HL-60 (cell line): ENCODE data around the gene TRIM36.

Experiments
- DNase-seq, 2 experiments: peaks; one replicate each; pipeline ENCODE4 v3.0.0-alpha.2; 2010 to 2020; ENCODE audit warnings: low read depth in 1 of 2, low spot score in 1 of 2
- H3K27ac ChIP-seq: fragments of 250-450 bp; sonication (Bioruptor Pico); replicated peaks from 2 replicates; pipeline ENCODE4 v1.5.1; 2020; ENCODE audit warnings: mild to moderate bottlenecking, moderate library complexity
- H3K27me3 ChIP-seq: fragments of 250-450 bp; sonication (Bioruptor Pico); 2 replicates; pipeline ENCODE4 v1.5.1; 2021; ENCODE audit warnings: mild to moderate bottlenecking, moderate library complexity; ENCODE audit not compliant: insufficient read depth, poor library complexity, severe bottlenecking
- H3K4me3 ChIP-seq: replicated peaks from 2 replicates; pipeline ENCODE4 v1.5.1; 2011; ENCODE audit warnings: mild to moderate bottlenecking, control low read depth, low read length; ENCODE audit not compliant: insufficient read depth
- GABPA ChIP-seq: IDR thresholded peaks from 2 replicates; pipeline ENCODE4 v1.6.1; 2012; ENCODE audit warnings: low read depth
- POLR2AphosphoS5 ChIP-seq: IDR thresholded peaks from 2 replicates; pipeline ENCODE4 v1.6.1; 2012; ENCODE audit warnings: low read depth
- REST ChIP-seq: IDR thresholded peaks from 2 replicates; pipeline ENCODE4 v1.6.1; 2012; ENCODE audit warnings: low read depth; ENCODE audit not compliant: insufficient replicate concordance
- SPI1 ChIP-seq: IDR thresholded peaks from 2 replicates; pipeline ENCODE4 v1.6.1; 2012; ENCODE audit warnings: low read depth, mild to moderate bottlenecking, borderline replicate concordance
- TF ChIP-seq, protein P1 (sequence below): IDR thresholded peaks from one replicate; pipeline ENCODE4 v1.5.1; 2011; ENCODE audit warnings: low read length, control low read depth, inconsistent platforms; ENCODE audit not compliant: insufficient read depth

TRIM36 gene

GRCh38 chr5:115109356-115109755 is 60.4 kb downstream of the TRIM36 start:
- Histone ChIP-seq H3K27me3 (no peaks in the 10 kb centered on the region), H3K4me3 (no peak overlapping the region), H3K27ac (no peak overlapping the region)
- no peak for DNase-seq
- no peak for TF ChIP-seq POLR2AphosphoS5
- TF ChIP-seq, protein P1, sequence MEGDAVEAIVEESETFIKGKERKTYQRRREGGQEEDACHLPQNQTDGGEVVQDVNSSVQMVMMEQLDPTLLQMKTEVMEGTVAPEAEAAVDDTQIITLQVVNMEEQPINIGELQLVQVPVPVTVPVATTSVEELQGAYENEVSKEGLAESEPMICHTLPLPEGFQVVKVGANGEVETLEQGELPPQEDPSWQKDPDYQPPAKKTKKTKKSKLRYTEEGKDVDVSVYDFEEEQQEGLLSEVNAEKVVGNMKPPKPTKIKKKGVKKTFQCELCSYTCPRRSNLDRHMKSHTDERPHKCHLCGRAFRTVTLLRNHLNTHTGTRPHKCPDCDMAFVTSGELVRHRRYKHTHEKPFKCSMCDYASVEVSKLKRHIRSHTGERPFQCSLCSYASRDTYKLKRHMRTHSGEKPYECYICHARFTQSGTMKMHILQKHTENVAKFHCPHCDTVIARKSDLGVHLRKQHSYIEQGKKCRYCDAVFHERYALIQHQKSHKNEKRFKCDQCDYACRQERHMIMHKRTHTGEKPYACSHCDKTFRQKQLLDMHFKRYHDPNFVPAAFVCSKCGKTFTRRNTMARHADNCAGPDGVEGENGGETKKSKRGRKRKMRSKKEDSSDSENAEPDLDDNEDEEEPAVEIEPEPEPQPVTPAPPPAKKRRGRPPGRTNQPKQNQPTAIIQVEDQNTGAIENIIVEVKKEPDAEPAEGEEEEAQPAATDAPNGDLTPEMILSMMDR, result no peak
- no peak for TF ChIP-seq SPI1
- TF ChIP-seq REST, result no peak
- TF ChIP-seq GABPA, result no peak

DNA sequence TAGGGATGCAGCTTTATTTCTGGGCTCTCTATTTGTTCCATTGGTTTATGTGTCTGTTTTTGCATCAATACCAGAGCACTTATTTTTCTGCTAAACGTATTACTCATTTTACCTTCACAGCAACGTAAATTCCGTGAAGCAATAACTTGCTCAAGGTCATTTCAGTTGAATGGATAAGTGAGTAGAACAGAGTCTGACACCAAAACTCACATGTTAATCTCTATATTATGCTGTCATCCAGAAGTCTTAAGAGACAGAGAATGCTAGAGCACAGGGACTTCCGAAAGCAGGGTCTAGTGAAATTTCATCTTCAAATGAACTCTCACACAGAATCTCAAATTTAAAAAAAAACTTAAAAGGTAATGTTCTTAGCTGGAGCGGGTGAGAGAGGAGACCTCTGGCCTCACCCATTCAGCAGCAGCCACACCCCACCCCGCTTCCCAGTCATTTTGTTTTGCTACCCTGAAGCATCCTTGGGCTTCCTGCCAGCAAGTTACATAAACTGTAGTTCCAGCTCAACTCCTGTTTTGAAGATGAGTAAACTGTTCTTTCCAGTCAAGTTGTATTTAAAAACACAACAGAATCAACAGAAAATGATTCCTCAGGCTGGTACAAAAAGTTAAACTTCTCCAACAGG is 69.3 kb downstream of the TRIM36 start:
- H3K27me3 ChIP-seq, result no peaks in the 10 kb centered on the region
- no peak overlapping the region for H3K4me3 ChIP-seq
- no peak overlapping the region for H3K27ac ChIP-seq
- no peak for TF ChIP-seq REST
- TF ChIP-seq SPI1, result no peak
- TF ChIP-seq GABPA, result no peak
- TF ChIP-seq, protein P1, result no peak
- TF ChIP-seq POLR2AphosphoS5, result no peak
- DNase-seq, result no peak

- TF ChIP-seq, protein P1, result peak; percentile 18
- no peak for TF ChIP-seq POLR2AphosphoS5
- Histone ChIP-seq H3K4me3 (no peak overlapping the region), H3K27me3 (no peaks in the 10 kb centered on the region), H3K27ac (no peak overlapping the region)
- peak; percentile 5 to 28 for DNase-seq
Observed at GRCh38 chr5:115098041-115098702, 71.5 kb downstream of the TRIM36 start.

DNA sequence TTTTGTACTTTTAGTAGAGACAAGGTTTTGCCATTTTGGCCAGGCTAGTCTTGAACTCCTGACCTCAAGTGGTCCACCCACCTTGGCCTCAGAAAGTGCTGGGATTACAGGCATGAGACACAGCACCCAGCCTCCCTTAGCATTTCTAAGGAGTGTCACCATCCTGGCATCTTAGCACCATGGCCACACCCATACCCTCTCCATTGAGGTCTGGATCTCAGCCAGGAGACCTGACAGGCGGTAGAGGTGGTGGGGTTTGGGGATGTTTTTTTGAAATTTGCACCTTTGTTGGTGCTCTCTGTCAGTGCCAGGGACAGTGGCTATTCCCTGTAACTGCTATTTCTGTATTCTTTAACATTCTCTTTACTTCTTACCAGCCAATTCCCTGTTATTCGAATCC is 72.5 kb downstream of the TRIM36 start:
- H3K27ac ChIP-seq, result no peak overlapping the region
- no peak overlapping the region for H3K4me3 ChIP-seq
- DNase-seq, result no peak
- H3K27me3 ChIP-seq, result no peaks in the 10 kb centered on the region
- TF ChIP-seq GABPA (no peak), POLR2AphosphoS5 (no peak), REST (no peak), SPI1 (no peak)
- TF ChIP-seq, protein P1, result no peak
